H9 (cell line): ENCODE results near the gene TMEM222. TPM values are rescaled to one million over a fixed set of nuclear protein-coding genes. Genes with fewer than 3 reads are reported as not detected.

Experiments
- total RNA-seq: library from RNA; stranded (reverse); gene quantifications from 2 replicates; pipeline ENCODE4 v1.2.1, GENCODE V29; 2021

TMEM222 gene
- total RNA-seq, 1 experiment from 2014 or later = 36.8 TPM

Other genes with a start within 250 kb of the TMEM222 start
- 20.8 and 21.3 TPM in 2 replicates for gene SLC9A1, start 167.0 kb upstream of the TMEM222 start, total RNA-seq
- 19.0 and 20.5 TPM in 2 replicates for gene WDTC1, start 87.5 kb upstream of the TMEM222 start, total RNA-seq
- 12.0 and 13.0 TPM in 2 replicates for gene SYTL1, start 19.9 kb downstream of the TMEM222 start, total RNA-seq
- gene MAP3K6, start 44.8 kb downstream of the TMEM222 start, total RNA-seq = 7.0 and 7.7 TPM in 2 replicates
- 0.22 TPM in 2 replicates for gene FCN3, start 52.7 kb downstream of the TMEM222 start, total RNA-seq
- gene CD164L2, start 61.2 kb downstream of the TMEM222 start, total RNA-seq = 1.2 and 1.5 TPM in 2 replicates
- gene GPR3, start 70.5 kb downstream of the TMEM222 start, total RNA-seq = 4.3 and 4.4 TPM in 2 replicates
- 65.9 and 69.2 TPM in 2 replicates for gene WASF2, start 168.0 kb downstream of the TMEM222 start, total RNA-seq